SIG-M5 treated with dmso at 0.1 percent for 504 hours (cell line): ENCODE results near the gene SKP1.

ENCODE experiments used
- DNase-seq: peaks from one replicate; lab custom pipeline; 2025; ENCODE audit not compliant: unreplicated experiment; lab: John Stamatoyannopoulos, UW

The SKP1 gene

DNA sequence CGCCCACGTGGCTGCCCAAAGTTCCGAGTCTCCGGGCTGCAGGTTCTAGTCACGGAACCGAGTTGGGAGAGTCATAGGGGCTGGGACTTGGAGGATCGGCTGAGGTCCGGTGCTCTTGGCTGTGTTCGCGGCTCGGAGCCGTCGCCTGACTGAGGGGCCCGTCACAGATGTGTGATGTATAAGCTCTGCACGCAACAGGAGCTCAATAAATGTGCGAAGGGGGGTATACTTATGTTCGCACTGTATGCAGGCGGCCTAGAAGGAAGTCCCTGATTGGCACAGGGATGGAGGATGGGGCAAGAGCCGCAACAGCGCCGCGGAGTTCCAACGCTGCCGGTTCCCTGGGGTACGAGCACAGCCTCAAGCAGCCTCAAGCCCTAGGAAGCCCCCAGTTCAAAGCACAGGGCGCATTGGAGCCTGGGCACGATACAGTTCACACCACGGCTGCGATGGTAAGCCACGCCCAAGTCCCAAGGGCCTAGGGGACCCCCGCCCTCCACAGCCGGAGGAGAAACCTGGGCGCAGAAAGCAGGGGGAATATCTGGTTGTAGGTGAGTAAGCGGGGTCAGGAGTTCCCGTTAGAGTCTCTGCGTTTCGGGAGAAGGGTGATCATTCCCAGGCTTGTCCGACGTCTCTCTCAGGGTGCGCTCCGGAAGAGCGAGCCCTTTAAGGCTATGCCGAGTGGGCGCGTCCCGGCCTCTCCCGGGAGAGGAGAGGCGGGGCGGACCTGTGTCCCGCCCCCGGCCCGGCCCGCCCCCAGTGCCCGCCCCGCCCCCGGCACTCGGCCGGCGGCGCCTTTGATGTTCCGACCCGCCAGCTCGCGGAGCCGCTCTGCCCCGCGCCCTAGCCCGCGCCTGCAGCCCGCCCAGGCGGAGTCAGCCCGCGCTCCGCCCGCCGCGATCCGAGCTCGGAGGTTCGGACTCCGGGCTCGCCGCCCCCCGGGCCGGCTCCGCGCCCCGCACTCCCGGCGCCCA is 62.6 kb downstream of the SKP1 start, which contains the start of gene TCF7:
Gene TCF7 (plus strand): TSS at position 780 of the 974 bp plus-strand sequence. CDS start 226 bp downstream, outside the sequence.
- peak; percentile 67 for DNase-seq

DNA sequence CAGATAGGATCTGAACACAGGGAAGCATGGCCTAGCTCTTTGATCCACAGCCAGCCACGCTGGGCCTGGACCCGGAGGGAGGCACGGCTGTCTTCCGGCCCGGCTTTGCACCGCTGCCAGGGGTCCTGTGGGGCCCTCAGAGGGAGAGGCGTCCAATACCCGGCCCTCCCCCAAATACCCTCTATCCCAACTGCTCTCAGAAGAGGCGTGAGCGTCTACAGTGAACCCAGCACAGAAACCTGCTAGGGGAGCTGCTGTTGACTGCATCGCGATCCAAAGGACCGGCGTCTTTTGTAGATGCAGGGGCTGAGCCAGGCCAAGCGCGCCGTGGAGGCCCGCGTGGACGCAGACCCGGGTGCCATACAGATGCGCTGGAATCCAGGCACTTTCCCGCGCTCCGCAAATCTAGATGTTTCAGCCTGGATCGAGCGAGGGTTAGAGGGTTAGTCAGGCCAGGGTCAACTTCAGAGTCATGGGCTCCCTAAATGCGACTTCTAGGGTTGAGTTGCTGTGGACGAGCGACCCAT is 63.3 kb downstream of the SKP1 start:
- DNase-seq: no peak

DNA sequence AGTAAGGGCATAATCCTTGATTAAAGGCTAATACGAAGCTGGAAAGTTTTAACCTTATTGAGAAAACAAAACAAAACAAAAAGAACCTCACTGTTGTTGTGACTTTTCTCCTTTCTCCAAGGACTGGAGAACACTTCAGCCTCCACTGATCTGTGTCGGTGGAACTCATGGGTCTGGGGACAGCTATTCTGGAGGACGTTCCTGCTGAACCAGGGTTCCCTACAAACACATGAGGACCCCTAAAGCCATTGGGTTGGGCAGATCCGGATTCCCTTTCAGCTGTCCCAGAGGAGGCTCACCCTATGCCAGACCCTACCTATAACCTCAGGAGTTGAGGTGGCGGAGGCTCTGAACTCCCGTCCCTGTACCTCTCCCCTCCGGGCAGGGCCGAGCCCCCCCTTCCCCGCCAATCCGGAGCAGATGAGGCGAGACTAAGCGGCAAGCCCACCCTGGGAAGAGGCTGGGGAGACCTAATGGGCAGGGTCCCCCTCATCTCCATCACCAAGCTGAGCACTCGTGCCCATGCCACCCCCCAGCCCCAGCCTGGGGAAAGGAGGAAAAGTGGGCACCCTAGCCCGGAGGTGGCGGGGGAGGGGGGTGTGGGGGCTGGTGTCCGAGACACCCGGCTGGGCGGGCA is 63.9 kb downstream of the SKP1 start:
- DNase-seq: no peak

- no peak for DNase-seq
Observed at GRCh38 chr5:134111741-134112647, 64.8 kb downstream of the SKP1 start.

DNA sequence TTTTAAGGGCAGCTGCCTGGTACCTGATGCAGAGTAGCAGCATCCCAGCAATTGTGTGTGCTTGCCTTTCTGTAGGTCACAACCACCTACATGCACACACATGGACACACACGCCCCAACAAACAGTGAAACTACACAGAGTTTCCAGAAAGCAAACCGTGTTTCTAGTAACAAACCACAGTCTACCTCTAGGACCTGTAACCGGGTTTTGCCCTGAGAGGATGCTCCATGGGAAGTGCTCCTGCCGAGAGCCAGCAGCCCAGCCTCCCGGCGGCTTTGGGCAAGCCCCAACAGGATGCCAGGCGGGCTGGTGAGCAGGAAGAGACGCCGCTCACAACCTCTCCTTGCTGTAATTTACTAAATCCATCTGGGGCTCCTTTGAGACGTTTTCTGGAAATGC is 66.4 kb downstream of the SKP1 start:
- DNase-seq: no peak

GRCh38 chr5:134107779-134108178 is 69.0 kb downstream of the SKP1 start:
- no peak for DNase-seq

DNA sequence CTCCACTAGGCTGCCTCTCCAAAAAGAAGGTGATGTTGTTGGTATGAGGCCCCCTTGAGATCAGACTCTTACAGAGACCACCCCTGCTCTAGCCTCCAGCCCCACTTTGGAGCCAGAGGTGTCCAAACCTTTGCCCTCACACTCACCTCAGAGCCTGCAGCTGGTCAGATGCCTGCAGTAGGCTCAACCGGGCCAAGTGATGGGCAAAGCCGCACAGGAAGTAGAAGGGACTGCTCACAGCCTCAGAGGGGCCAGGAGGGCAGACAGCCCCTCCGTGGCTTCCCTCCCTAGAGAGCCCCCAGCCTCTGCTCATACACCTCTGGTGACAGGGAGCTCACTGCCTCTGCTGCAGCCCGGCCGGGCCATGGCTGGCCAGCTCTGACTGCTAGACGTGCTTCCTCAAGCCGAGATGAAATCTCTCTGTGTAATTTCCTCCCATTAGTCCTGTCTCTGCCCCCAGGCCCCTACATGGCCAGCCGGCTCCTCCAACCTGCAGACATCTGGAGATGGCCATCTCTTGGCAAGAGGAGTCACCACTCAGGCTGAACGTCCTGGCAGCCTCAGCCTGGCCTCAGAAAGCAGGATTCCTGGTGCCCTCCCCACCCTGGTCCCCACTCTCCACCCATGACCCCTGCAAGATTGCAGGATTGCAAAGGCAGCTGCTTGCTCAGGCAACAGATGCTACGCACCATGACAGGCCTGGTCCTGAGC is 69.6 kb downstream of the SKP1 start:
- DNase-seq: no peak

- DNase-seq: no peak
Observed at GRCh38 chr5:134103998-134104654, 72.6 kb downstream of the SKP1 start.

GRCh38 chr5:134103397-134103796 is 73.4 kb downstream of the SKP1 start:
- DNase-seq: no peak

DNA sequence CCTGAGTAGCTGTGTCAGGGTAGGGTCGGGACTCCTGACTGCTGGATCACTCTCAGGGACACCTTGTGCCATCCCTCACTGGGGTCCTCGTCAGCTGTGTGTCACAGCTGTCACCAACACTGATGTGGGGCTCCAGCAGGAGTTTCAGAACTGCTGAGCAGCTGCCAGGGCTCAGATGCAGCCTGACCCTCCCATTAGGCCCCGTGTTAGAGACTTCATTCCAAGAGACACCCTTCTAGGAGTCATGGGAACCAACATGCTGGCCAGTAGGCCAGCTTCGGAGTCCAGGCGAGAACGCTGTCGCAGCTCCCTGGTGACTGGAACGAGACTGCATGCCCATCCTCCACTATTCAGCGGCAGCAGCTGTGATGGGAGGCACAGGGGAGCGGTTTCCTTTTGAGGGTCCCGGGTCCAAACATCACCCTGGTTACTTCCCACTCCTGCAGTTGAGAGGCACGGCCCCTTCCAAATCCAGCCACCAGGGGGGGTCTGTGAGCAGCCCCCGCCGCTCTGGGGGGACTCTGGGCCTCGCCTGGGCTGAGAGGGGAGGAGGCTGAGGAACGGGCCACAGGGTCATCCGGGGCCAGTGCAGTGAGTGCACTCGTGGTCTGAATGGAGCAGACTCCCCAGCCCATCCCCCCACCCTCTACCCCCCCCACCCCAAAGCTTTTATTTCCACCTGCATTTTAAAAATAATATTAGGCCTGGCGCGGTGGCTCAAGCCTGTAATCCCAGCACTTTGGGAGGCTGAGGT is 74.9 kb downstream of the SKP1 start:
- peak; percentile 47 for DNase-seq

DNA sequence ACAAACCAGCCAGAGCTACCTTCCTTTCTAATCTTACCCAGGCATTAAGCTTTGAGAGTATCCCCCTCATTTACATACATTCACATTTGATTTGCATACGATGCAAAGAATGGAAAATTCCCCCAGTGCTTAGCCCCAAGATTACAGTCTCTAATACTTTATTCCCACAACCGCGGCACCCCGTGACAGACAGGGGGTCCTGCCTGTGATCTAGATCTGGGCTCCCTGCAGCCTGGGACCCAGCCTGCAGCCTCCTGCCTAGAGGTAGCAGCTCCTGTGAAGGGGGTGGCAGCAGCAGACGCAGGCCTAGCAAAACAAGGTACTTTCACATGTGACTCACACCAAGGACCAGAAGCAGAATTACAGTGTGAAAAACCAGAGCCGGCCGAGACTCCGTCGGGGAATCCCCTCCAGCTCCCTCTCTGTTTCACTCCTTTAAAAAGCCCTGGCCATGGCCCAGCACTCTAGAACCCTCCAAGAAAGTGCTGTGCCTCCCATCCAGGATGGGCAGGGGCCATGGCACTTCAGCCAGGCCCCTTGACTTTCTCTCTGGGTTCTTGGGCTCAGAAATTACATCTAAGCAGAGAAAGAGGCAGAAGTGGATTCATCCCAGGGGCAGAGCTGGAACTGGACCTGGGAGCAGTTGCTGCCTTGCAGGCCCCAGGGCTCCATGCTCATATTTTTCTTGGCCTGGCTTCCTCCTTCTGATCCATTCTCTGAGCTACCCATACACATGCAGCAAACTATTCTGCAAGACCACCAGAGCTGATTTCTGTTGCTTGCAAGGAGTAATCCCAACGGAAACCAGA is 76.3 kb downstream of the SKP1 start:
- no peak for DNase-seq

- no peak for DNase-seq
Observed at GRCh38 chr5:134099939-134100282, 76.8 kb downstream of the SKP1 start.

DNA sequence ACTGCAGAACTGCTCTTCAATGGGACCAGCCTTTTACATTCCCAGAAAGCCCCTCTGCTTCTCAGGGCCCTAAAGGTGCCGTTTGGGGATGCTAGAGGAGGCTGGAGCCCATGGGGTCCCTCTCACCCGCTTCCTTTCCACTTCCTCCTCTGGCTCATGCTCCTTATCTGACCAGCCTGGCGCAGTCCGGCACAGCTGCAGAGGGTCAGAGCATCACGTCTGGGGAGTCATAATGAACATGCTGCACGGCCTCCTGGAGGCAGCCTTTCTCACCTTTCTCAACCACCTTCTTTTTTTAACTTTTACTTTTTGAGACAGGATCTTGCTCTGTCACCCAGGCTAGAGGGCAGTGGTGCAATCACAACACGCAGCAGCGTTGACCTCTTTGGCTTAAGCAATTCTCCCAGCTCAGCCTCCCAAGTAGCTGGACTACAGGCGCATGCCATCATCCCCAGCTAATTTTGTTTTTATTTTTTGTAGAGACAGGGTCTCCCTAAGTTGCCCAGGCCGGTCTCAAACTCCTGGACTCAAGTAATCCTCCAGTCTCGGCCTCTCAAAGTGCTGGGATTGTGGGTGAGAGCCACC is 77.4 kb downstream of the SKP1 start:
- DNase-seq: peak; percentile 20
